SK-N-SH treated with all-trans-retinoic acid at 6 μM for 48 hours (cell line): ENCODE results near the gene C3.

Experiments used
- ATAC-seq: fragments of 200-7000 bp; cut with Tn5 transposase; 3 replicates; pipeline ENCODE4 v1.9.1; 2020; ENCODE audit warnings: mild to moderate bottlenecking, moderate library complexity
- ARNTL ChIP-seq: fragments of 450-650 bp; formaldehyde crosslinking; IDR thresholded peaks from 2 replicates; pipeline ENCODE4 v1.5.0; 2020; ENCODE audit warnings: low read depth, mild to moderate bottlenecking, moderate library complexity, borderline replicate concordance
- CSRNP3 ChIP-seq: fragments of 250-450 bp; sonication (Bioruptor Pico); IDR thresholded peaks from 2 replicates; pipeline ENCODE4 v1.5.1; 2021; ENCODE audit warnings: mild to moderate bottlenecking, moderate library complexity
- ESRRG ChIP-seq: fragments of 250-450 bp; sonication (Bioruptor Pico); IDR thresholded peaks from 2 replicates; pipeline ENCODE4 v1.6.1; 2021; ENCODE audit warnings: mild to moderate bottlenecking
- GLIS3 ChIP-seq: fragments of 250-450 bp; sonication (Bioruptor Pico); IDR thresholded peaks from 2 replicates; pipeline ENCODE4 v1.5.0; 2020; ENCODE audit warnings: mild to moderate bottlenecking, moderate library complexity
- OSR1 ChIP-seq: fragments of 250-450 bp; sonication (Bioruptor Pico); IDR thresholded peaks from 2 replicates; pipeline ENCODE4 v1.8.0; 2022; ENCODE audit warnings: moderate library complexity, mild to moderate bottlenecking, inconsistent platforms
- PATZ1 ChIP-seq: fragments of 250-450 bp; sonication (Bioruptor Pico); IDR thresholded peaks from 2 replicates; pipeline ENCODE4 v1.8.0; 2020; ENCODE audit warnings: mild to moderate bottlenecking, moderate library complexity, borderline replicate concordance
- POU6F1 ChIP-seq: fragments of 250-450 bp; sonication (Bioruptor Pico); IDR thresholded peaks from 2 replicates; pipeline ENCODE4 v1.8.0; 2021; ENCODE audit warnings: low read depth, mild to moderate bottlenecking, moderate library complexity, borderline replicate concordance
- PPARA ChIP-seq: fragments of 250-450 bp; sonication (Bioruptor Pico); IDR thresholded peaks from 2 replicates; pipeline ENCODE4 v1.5.0; 2020; ENCODE audit warnings: mild to moderate bottlenecking, borderline replicate concordance
- RARB ChIP-seq: fragments of 250-450 bp; sonication (Bioruptor Pico); IDR thresholded peaks from 2 replicates; pipeline ENCODE4 v1.8.0; 2021; ENCODE audit warnings: mild to moderate bottlenecking, moderate library complexity
- SNAI2 ChIP-seq: fragments of 250-450 bp; sonication (Bioruptor Pico); IDR thresholded peaks from 2 replicates; pipeline ENCODE4 v1.5.0; 2020; ENCODE audit warnings: mild to moderate bottlenecking, moderate library complexity
- TCF4 ChIP-seq: fragments of 250-450 bp; sonication (Bioruptor Pico); IDR thresholded peaks from 2 replicates; pipeline ENCODE4 v1.8.0; 2021; ENCODE audit warnings: mild to moderate bottlenecking, moderate library complexity, borderline replicate concordance
- TOX ChIP-seq: fragments of 250-450 bp; sonication (Bioruptor Pico); IDR thresholded peaks from 2 replicates; pipeline ENCODE4 v1.8.0; 2021; ENCODE audit warnings: mild to moderate bottlenecking, moderate library complexity, borderline replicate concordance
- TSHZ2 ChIP-seq: fragments of 250-450 bp; sonication (Bioruptor Pico); IDR thresholded peaks from 2 replicates; pipeline ENCODE4 v1.5.0; 2020; ENCODE audit warnings: mild to moderate bottlenecking, moderate library complexity
- ZFP30 ChIP-seq: fragments of 450-650 bp; formaldehyde crosslinking; IDR thresholded peaks from 2 replicates; pipeline ENCODE4 v1.5.0; 2022; ENCODE audit warnings: mild to moderate bottlenecking, moderate library complexity
- ZNF70 ChIP-seq: fragments of 450-650 bp; formaldehyde crosslinking; IDR thresholded peaks from 2 replicates; pipeline ENCODE4 v1.5.0; 2020; ENCODE audit warnings: mild to moderate bottlenecking, moderate library complexity
- ZNF8 ChIP-seq: fragments of 450-650 bp; formaldehyde crosslinking; IDR thresholded peaks from 2 replicates; pipeline ENCODE4 v1.5.0; 2020; ENCODE audit warnings: mild to moderate bottlenecking, moderate library complexity

The C3 gene

GRCh38 chr19:6686628-6686975, 33.8 kb downstream of the C3 start:
- ATAC-seq, result no peak
- TF ChIP-seq RARB (no peak), PATZ1 (CRISPR knock-in tag) (no peak), ZNF70 (CRISPR knock-in tag) (no peak), GLIS3 (CRISPR knock-in tag) (no peak), ESRRG (CRISPR knock-in tag) (no peak), POU6F1 (CRISPR knock-in tag) (no peak), TSHZ2 (no peak)

GRCh38 chr19:6685962-6686627, 34.4 kb downstream of the C3 start:
- TF ChIP-seq PPARA (CRISPR knock-in tag), result no peak
- TF ChIP-seq SNAI2 (CRISPR knock-in tag), result no peak
- TF ChIP-seq TCF4 (CRISPR knock-in tag), result no peak
- no peak for TF ChIP-seq CSRNP3 (CRISPR knock-in tag)
- no peak for TF ChIP-seq ZFP30 (CRISPR knock-in tag)
- no peak for TF ChIP-seq ARNTL
- no peak for TF ChIP-seq ZNF70 (CRISPR knock-in tag)
- no peak for TF ChIP-seq PATZ1 (CRISPR knock-in tag)
- no peak for TF ChIP-seq TSHZ2
- TF ChIP-seq TOX, result no peak
- TF ChIP-seq, all 23 proteins: peak for 0
- no peak for ATAC-seq

GRCh38 chr19:6685482-6685881, 35.0 kb downstream of the C3 start:
- ATAC-seq, result no peak
- TF ChIP-seq ESRRG (CRISPR knock-in tag), result no peak
- no peak for TF ChIP-seq CSRNP3 (CRISPR knock-in tag)
- TF ChIP-seq GLIS3 (CRISPR knock-in tag), result no peak
- TF ChIP-seq POU6F1 (CRISPR knock-in tag), result no peak
- no peak for TF ChIP-seq ZFP30 (CRISPR knock-in tag)
- no peak for TF ChIP-seq OSR1
- TF ChIP-seq PATZ1 (CRISPR knock-in tag), result no peak
- no peak for TF ChIP-seq ZNF8 (CRISPR knock-in tag)
- TF ChIP-seq TCF4 (CRISPR knock-in tag), result no peak
